ENCODE measurements around the gene CROCC2. TPM values are rescaled to one million over a fixed set of nuclear protein-coding genes. Genes with fewer than 3 reads are reported as not detected.
A peak's percentile ranks its signal among the peaks of the same experiment; 100 is the strongest.

The CROCC2 gene
- total and polyA plus RNA-seq, 8 donors = 0.03 to 4.9 TPM; not detected in 6

- no peak overlapping the region for H3K4me3 ChIP-seq
- H3K36me3 ChIP-seq = no peaks in the 10 kb centered on the region
- no peak for DNase-seq
- H3K27me3 ChIP-seq = peaks cover 0 to 12% (median 0%) of the 10 kb centered on the region in 3 donors
- H3K9me3 ChIP-seq = no peaks in the 10 kb centered on the region
- TF ChIP-seq EP300 (IDR thresholded peaks at IDR 0.05) (no peak), POLR2A (IDR thresholded peaks at IDR 0.05) (no peak), POLR2AphosphoS5 (IDR thresholded peaks at IDR 0.05) (no peak), CTCF (IDR thresholded peaks at IDR 0.05) (no peak)
- peaks cover 0 to 28% (median 17%) of the 10 kb centered on the region in 4 donors for H3K4me1 ChIP-seq
- H3K27ac ChIP-seq = no peak overlapping the region
- intact Hi-C loops (cut with DNase I; ENCODE audit: low total_unique reads) = no loop called here
- WGBS, 5 donors = 79 to 90% (median 85%) methylated on average over 4 to 12 of the region's 12 CpGs
These were observed 13.2 kb upstream of the CROCC2 start for GRCh38 chr2:240892925-240893324.

DNA sequence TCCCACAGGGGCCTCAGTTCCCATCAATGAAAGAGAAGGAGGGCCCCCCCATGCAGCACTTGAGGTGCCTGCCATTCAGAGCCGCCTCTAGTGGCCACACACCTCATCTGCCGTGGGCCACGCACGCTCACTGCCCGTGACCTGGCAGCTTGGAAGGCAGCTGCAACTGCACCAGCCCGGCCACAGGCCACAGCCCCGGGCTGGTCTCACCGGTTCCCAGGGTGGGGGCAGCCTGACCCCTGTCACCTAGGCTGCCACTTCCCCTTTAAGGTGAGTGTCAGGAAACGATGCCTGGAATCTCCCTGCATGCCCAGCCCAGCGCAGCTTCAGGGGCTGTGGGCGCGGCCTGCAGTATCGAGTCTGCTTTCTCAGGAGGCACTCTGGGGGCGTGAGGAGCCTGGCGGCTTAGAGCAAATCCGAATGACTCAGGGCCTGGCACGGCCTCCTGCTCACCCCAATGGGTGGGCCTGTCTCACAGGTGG is 12.7 kb upstream of the CROCC2 start:
- H3K4me1 ChIP-seq = peaks cover 0 to 32% (median 19%) of the 10 kb centered on the region in 4 donors
- intact Hi-C loops (cut with DNase I; ENCODE audit: low total_unique reads) = no loop called here
- no peak overlapping the region for H3K4me3 ChIP-seq
- TF ChIP-seq CTCF (IDR thresholded peaks at IDR 0.05) = no peak
- TF ChIP-seq POLR2AphosphoS5 (IDR thresholded peaks at IDR 0.05) = no peak
- no peak for TF ChIP-seq EP300 (IDR thresholded peaks at IDR 0.05)
- TF ChIP-seq POLR2A (IDR thresholded peaks at IDR 0.05) = no peak
- peak overlapping the region in 1 of 5 donors; percentile 2 for H3K27ac ChIP-seq
- no peaks in the 10 kb centered on the region for H3K9me3 ChIP-seq
- H3K27me3 ChIP-seq = peaks cover 0 to 12% (median 0%) of the 10 kb centered on the region in 3 donors
- WGBS, 5 donors = 34 to 49% (median 47%) methylated on average over 9 to 17 of the region's 17 CpGs
- no peaks in the 10 kb centered on the region for H3K36me3 ChIP-seq
- peak in 1 of 2 donors; percentile 83 for DNase-seq

DNA sequence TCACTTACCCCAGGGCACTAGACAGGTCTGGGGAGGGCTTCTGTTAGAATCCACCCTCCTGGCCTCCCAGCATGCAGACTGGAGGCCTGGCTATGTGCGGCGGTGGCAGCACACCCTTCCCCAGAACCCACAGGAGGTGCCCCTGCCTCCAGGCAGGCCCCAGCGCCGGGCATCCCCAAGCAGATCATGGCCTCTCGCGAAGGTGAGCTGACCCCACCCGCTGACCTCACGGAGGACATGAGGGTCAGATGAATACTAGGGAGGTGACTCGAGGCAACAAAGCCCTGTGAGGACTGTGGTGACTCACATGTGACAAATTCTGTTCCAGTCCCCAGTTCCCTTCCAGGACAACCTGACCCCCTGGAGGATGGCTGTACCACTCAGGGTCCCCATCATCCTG is 12.1 kb upstream of the CROCC2 start:
- H3K4me1 ChIP-seq = peaks cover 0 to 38% (median 22%) of the 10 kb centered on the region in 4 donors
- H3K9me3 ChIP-seq = no peaks in the 10 kb centered on the region
- no peak overlapping the region for H3K4me3 ChIP-seq
- intact Hi-C loops (cut with DNase I; ENCODE audit: low total_unique reads) = no loop called here
- H3K27me3 ChIP-seq = peaks cover 0 to 12% (median 0%) of the 10 kb centered on the region in 3 donors
- TF ChIP-seq POLR2A (IDR thresholded peaks at IDR 0.05) (no peak), POLR2AphosphoS5 (IDR thresholded peaks at IDR 0.05) (no peak), CTCF (IDR thresholded peaks at IDR 0.05) (no peak), EP300 (IDR thresholded peaks at IDR 0.05) (no peak)
- DNase-seq = no peak
- peak overlapping the region in 1 of 5 donors; percentile 2 for H3K27ac ChIP-seq
- no peaks in the 10 kb centered on the region for H3K36me3 ChIP-seq
- WGBS, 5 donors = 56 to 82% (median 60%) methylated on average over 7 to 9 of the region's 9 CpGs

DNA sequence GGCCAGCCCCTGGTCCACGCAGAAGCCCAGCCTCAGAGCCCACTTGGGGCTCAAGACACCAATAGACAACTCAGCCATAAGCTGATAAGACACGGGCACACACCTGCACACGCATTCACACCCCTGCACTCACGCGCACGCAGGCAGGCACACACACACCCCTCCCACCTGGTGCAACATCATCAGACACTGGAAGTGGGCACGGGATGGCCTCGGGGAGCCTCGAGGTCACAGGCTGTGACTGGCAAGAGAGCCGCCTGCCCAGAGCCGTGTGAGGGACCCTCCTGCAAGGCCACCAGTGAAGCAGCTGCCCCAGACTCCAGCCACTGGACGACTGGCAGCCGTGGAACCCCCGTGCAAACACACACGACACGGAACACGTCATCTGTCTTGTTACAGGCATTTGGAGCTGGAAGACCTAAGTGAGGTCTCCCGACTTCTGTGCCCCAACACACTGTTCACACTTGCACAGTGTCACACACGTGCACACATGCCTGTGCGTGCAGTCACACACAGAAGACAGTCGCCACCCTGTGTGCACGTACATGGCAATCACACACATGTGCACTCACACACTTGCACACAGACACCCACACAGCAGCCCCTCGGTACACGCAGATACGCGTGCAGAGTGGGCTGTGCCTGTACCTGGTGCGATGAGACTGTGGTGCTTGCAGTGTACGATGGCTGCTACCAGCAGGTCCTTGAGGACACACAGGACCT is 11.1 kb upstream of the CROCC2 start:
- Histone ChIP-seq H3K36me3 (no peaks in the 10 kb centered on the region), H3K27ac (peak overlapping the region in 1 of 5 donors; percentile 55), H3K4me1 (peaks cover 0 to 38% (median 22%) of the 10 kb centered on the region in 4 donors), H3K9me3 (no peaks in the 10 kb centered on the region), H3K27me3 (peaks cover 0 to 12% (median 0%) of the 10 kb centered on the region in 3 donors), H3K4me3 (peak overlapping the region in 3 of 4 donors; percentile 6 to 19 (median 15))
- DNase-seq = no peak
- TF ChIP-seq EP300 (IDR thresholded peaks at IDR 0.05) = no peak
- no peak for TF ChIP-seq CTCF (IDR thresholded peaks at IDR 0.05)
- no peak for TF ChIP-seq POLR2AphosphoS5 (IDR thresholded peaks at IDR 0.05)
- no peak for TF ChIP-seq POLR2A (IDR thresholded peaks at IDR 0.05)
- intact Hi-C loops (cut with DNase I; ENCODE audit: low total_unique reads) = no loop called here
- WGBS, 5 donors = 76 to 89% (median 85%) methylated on average over 28 of the region's 28 CpGs
